HFFc6 (cell line): ENCODE data around the gene CYLD. TPM values are rescaled to one million over a fixed set of nuclear protein-coding genes. Genes with fewer than 3 reads are reported as not detected.

Experiments
- DNase-seq: peaks from one replicate; pipeline ENCODE4 v3.0.0-alpha.2; 2018
- H3K27ac Mint-ChIP-seq: 2 replicates; pipeline ENCODE4 v1.8.0; 2020; ENCODE audit warnings: mild to moderate bottlenecking, mixed read lengths
- H3K27me3 Mint-ChIP-seq: 2 replicates; pipeline ENCODE4 v1.8.0; 2021; ENCODE audit warnings: mild to moderate bottlenecking, moderate library complexity, mixed read lengths; ENCODE audit not compliant: insufficient read depth
- H3K36me3 Mint-ChIP-seq: 2 replicates; pipeline ENCODE4 v1.8.0; 2021; ENCODE audit warnings: low read depth, mixed read lengths
- H3K4me1 Mint-ChIP-seq: 2 replicates; pipeline ENCODE4 v1.8.0; 2020; ENCODE audit warnings: low read depth, mixed read lengths
- H3K4me3 Mint-ChIP-seq: 2 replicates; pipeline ENCODE4 v1.8.0; 2020; ENCODE audit warnings: mild to moderate bottlenecking, moderate library complexity, mixed read lengths
- H3K9me3 Mint-ChIP-seq: 2 replicates; pipeline ENCODE4 v1.8.0; 2020; ENCODE audit warnings: mild to moderate bottlenecking, mixed read lengths
- CTCF ChIP-seq: fragments of 200-600 bp; sonication (generic); IDR thresholded peaks from 2 replicates; pipeline ENCODE4 v1.5.0; 2021; ENCODE audit warnings: antibody characterized with exemption, mild to moderate bottlenecking
- total RNA-seq, 6 experiments: library from RNA; stranded (reverse); fragmentation: NEBNext Ultra II Directional; extraction: Animal tissue kit (Norgen Biotek cat#: 25700); gene quantifications; 2 replicates in 1 of 6; 3 replicates in 5 of 6; pipeline ENCODE4 v1.2.3, GENCODE V29; 2021

CYLD gene
- total RNA-seq, 6 experiments from 2014 or later: 39.4 to 52.7 (median 43.4) TPM

GRCh38 chr16:50814541-50814940 lies 72.7 kb downstream of the CYLD start:
- H3K36me3 Mint-ChIP-seq: no peaks in the 10 kb centered on the region
- H3K4me1 Mint-ChIP-seq: no peaks in the 10 kb centered on the region
- H3K27ac Mint-ChIP-seq: no peak overlapping the region
- H3K9me3 Mint-ChIP-seq: no peaks in the 10 kb centered on the region
- H3K4me3 Mint-ChIP-seq: no peak overlapping the region
- no peak for TF ChIP-seq CTCF
- peaks cover 22% of the 10 kb centered on the region for H3K27me3 Mint-ChIP-seq
- DNase-seq: no peak

- Mint-ChIP-seq H3K4me3 (no peak overlapping the region), H3K27me3 (peaks cover 22% of the 10 kb centered on the region), H3K9me3 (no peaks in the 10 kb centered on the region), H3K36me3 (no peaks in the 10 kb centered on the region), H3K4me1 (no peaks in the 10 kb centered on the region), H3K27ac (no peak overlapping the region)
- no peak for TF ChIP-seq CTCF
- DNase-seq: no peak
Observed at GRCh38 chr16:50815382-50815781, 73.5 kb downstream of the CYLD start.

GRCh38 chr16:50816901-50817555 lies 75.1 kb downstream of the CYLD start:
- no peak for DNase-seq
- Mint-ChIP-seq H3K9me3 (no peaks in the 10 kb centered on the region), H3K27me3 (peaks cover 26% of the 10 kb centered on the region), H3K4me3 (no peak overlapping the region), H3K4me1 (no peaks in the 10 kb centered on the region), H3K27ac (no peak overlapping the region), H3K36me3 (no peaks in the 10 kb centered on the region)
- no peak for TF ChIP-seq CTCF

- H3K36me3 Mint-ChIP-seq: no peaks in the 10 kb centered on the region
- no peak for DNase-seq
- no peak overlapping the region for H3K4me3 Mint-ChIP-seq
- H3K27me3 Mint-ChIP-seq: peaks cover 26% of the 10 kb centered on the region
- no peaks in the 10 kb centered on the region for H3K9me3 Mint-ChIP-seq
- TF ChIP-seq CTCF: no peak
- H3K27ac Mint-ChIP-seq: no peak overlapping the region
- H3K4me1 Mint-ChIP-seq: no peaks in the 10 kb centered on the region
Observed at GRCh38 chr16:50818380-50818779, 76.5 kb downstream of the CYLD start.

- Mint-ChIP-seq H3K27ac (no peak overlapping the region), H3K27me3 (peaks cover 26% of the 10 kb centered on the region), H3K9me3 (no peaks in the 10 kb centered on the region), H3K4me1 (no peaks in the 10 kb centered on the region), H3K4me3 (no peak overlapping the region), H3K36me3 (no peaks in the 10 kb centered on the region)
- TF ChIP-seq CTCF: no peak
- no peak for DNase-seq
Observed at GRCh38 chr16:50819706-50820105, 77.8 kb downstream of the CYLD start.
